Breast epithelium (tissue), 4 donors: ENCODE results near the gene SYT15. TPM values are rescaled to one million over a fixed set of nuclear protein-coding genes. Genes with fewer than 3 reads are reported as not detected.
"Not testable (repeated sequence)": the region's sequence is repeated elsewhere in the genome, so short reads cannot be mapped to it uniquely, and the experiment has no call there.

Experiments
- DNase-seq, 2 donors: peaks; one replicate each; pipeline ENCODE4 v3.0.0-alpha.2; 2019; ENCODE audit warnings: low spot score in 2 of 2
- H3K27ac ChIP-seq, 2 donors: fragments of 200-600 bp; sonication (generic) in 1 of 2; one replicate each; pipeline ENCODE4 v1.5.1; 2016 to 2019; ENCODE audit warnings: mild to moderate bottlenecking in 1 of 2
- H3K27me3 ChIP-seq, 2 donors: fragments of 200-600 bp; sonication (generic) in 1 of 2; one replicate each; pipeline versions ENCODE4 v1.5.1 to v1.6.0; 2017 to 2019; ENCODE audit warnings: control low read depth in 1 of 2, mild to moderate bottlenecking in 1 of 2
- H3K36me3 ChIP-seq: fragments of 200-600 bp; one replicate; pipeline ENCODE4 v1.5.1; 2019
- H3K4me1 ChIP-seq, 2 donors: fragments of 200-600 bp; sonication (generic); one replicate each; pipeline ENCODE4 v1.5.1; 2016 to 2019; ENCODE audit warnings: control low read depth in 1 of 2
- H3K4me3 ChIP-seq, 3 donors: fragments of 200-600 bp; sonication (generic); 1 replicate in 2 of 3; 2 replicates in 1 of 3; pipeline ENCODE4 v1.5.1; 2016 to 2019; ENCODE audit warnings: mild to moderate bottlenecking in 3 of 3, moderate library complexity in 2 of 3
- H3K9me3 ChIP-seq, 2 donors: fragments of 200-600 bp; sonication (generic) in 1 of 2; one replicate each; pipeline ENCODE4 v1.5.1; 2016 to 2019; ENCODE audit warnings: control low read depth in 1 of 2
- POLR2A ChIP-seq: fragments of 450-650 bp; IDR thresholded peaks from one replicate; pipeline ENCODE4 v1.6.1; 2016; ENCODE audit warnings: antibody characterized with exemption, mild to moderate bottlenecking, moderate library complexity
- POLR2AphosphoS5 ChIP-seq, 3 donors: sonication (generic); formaldehyde crosslinking; IDR thresholded peaks; one replicate each; pipeline ENCODE4 v1.6.1; 2017; ENCODE audit warnings: antibody characterized with exemption in 3 of 3
- intact Hi-C: fragments of 100-400 bp; cut with DNase I; formaldehyde crosslinking; loops from one replicate; pipeline ENCODE4 v1.15.1; 2023; ENCODE audit warnings: low total_unique reads
- total RNA-seq, 3 donors: library from RNA; depleted of rRNA; stranded (reverse); fragments of >200 nt; gene quantifications; one replicate each; pipeline ENCODE4 v1.1.0, GENCODE V29; 2016
- TF ChIP-seq, protein P1 (sequence below), 3 donors: fragments of 450-650 bp; IDR thresholded peaks; one replicate each; pipeline ENCODE4 v1.5.1; 2016 to 2017; ENCODE audit warnings: antibody characterized with exemption in 3 of 3, mild to moderate bottlenecking in 3 of 3, moderate library complexity in 3 of 3

SYT15 gene
- total RNA-seq, 3 donors from 2014 or later, result 1.6 to 5.9 (median 3.8) TPM

DNA sequence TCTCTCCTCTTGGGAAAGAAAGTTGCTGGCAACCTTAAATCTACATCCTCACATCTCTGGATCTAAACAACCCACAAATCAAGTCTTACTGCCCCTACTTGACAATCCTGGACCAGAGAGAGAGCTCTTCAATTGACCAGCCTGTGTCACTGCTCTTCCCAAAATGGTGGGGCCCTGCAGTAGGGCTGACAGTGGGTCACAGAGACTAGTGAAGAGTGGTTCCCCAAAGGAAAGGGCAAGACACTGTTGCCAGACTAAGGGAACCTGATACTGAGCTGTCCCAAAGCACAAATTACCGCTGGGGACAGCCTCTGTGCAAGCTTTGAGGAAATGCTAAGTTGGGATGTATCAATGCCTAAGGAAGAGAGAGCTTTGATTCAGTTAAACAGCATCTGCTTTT lies 18.0 kb upstream of the SYT15 start:
- TF ChIP-seq, protein P1, sequence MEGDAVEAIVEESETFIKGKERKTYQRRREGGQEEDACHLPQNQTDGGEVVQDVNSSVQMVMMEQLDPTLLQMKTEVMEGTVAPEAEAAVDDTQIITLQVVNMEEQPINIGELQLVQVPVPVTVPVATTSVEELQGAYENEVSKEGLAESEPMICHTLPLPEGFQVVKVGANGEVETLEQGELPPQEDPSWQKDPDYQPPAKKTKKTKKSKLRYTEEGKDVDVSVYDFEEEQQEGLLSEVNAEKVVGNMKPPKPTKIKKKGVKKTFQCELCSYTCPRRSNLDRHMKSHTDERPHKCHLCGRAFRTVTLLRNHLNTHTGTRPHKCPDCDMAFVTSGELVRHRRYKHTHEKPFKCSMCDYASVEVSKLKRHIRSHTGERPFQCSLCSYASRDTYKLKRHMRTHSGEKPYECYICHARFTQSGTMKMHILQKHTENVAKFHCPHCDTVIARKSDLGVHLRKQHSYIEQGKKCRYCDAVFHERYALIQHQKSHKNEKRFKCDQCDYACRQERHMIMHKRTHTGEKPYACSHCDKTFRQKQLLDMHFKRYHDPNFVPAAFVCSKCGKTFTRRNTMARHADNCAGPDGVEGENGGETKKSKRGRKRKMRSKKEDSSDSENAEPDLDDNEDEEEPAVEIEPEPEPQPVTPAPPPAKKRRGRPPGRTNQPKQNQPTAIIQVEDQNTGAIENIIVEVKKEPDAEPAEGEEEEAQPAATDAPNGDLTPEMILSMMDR (IDR thresholded peaks at IDR 0.05), result no peak
- TF ChIP-seq POLR2AphosphoS5 (IDR thresholded peaks at IDR 0.05) (no peak), POLR2A (no peak)
- Histone ChIP-seq H3K27ac (no peak overlapping the region), H3K4me3 (no peak overlapping the region), H3K4me1 (no peaks in the 10 kb centered on the region), H3K27me3 (peaks cover 0 to 23% of the 10 kb centered on the region in 2 donors), H3K9me3 (no peaks in the 10 kb centered on the region), H3K36me3 (no peaks in the 10 kb centered on the region)
- DNase-seq, result no peak
- intact Hi-C loops, result no loop called here

DNA sequence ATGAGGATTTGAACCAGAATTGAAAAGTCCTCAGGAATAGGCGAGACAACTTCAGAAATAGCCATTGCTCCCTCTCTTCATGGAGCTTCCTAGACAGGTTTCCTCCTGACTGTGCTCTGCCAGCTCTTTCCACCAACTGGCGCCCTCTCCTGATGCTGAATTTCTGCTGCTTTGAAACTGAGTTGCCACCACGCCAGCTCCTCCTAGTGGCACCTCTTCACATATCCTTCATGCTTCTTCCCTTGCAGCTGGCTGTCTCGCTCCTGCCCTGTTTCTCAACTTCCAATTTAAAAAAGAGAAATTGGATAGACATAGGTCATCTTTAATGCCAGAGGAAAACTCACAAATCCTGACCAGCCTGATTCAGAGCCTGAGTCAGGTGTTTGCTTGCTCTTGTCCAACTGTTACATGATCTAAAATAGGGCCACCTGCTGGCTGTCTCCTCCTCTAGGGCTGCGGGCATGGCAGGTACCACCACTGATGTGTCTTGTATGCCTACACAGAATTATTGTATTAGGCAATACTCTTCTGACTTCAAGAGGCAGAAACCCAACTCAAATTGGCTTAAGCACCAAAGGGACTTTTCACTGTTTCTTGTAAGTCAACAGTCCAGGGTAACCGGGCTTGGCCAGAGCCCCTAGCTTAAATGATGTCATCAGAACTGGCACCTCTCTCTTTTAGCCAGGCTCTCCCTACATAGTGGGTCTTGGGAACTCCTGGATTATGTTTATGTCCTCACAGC lies 13.2 kb upstream of the SYT15 start:
- H3K36me3 ChIP-seq, H3K27ac ChIP-seq, H3K9me3 ChIP-seq, H3K4me3 ChIP-seq, H3K4me1 ChIP-seq, H3K27me3 ChIP-seq, intact Hi-C loops: not testable (repeated sequence)
- peak; percentile 62 to 67 for DNase-seq
- TF ChIP-seq, protein P1 (IDR thresholded peaks at IDR 0.05), result peak in 2 of 3 donors; percentile 52 to 72

DNA sequence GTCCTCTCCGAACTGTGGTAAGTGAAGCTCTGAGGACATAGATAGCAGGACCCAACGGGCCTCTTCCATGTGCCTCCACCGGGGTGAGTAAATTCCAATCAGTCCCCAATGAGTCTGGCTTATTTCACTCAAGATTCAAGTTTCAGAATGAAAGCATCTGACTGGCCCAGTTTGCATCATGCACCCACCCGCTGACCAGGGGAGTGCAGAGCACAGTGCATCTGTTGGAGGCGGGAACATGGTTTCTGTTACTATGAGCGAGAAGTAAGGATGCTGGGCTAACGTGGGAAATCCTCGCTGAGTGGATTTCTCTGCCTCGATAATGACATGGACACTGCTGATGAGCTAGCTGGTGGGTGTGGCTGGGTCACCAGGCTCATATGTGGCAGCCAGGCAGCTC lies 11.8 kb upstream of the SYT15 start:
- H3K9me3 ChIP-seq, H3K4me1 ChIP-seq, H3K4me3 ChIP-seq, H3K27me3 ChIP-seq, intact Hi-C loops, H3K27ac ChIP-seq, DNase-seq, H3K36me3 ChIP-seq: not testable (repeated sequence)

DNA sequence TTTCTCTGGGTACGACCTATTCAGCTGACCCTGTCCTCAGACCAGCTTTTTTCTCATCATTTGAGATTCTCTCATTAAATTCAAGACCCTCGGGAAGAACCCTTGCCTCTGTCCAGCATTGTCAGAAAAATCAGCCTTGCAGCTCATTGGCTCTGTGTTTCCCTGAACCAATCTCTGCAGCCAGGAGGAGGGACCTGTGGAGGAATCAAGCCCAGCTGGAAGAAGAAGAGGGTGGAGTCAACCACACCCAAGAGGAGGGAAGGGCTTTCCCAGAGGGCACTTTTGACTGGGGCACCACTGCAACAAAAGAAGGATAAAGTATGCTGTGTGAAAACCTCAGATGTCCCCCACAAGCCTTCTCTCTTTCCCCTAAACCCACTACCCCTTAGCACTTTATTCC lies 8.3 kb upstream of the SYT15 start:
- H3K9me3 ChIP-seq, intact Hi-C loops, H3K36me3 ChIP-seq, H3K27me3 ChIP-seq, H3K4me3 ChIP-seq, H3K4me1 ChIP-seq, DNase-seq, H3K27ac ChIP-seq: not testable (repeated sequence)

DNA sequence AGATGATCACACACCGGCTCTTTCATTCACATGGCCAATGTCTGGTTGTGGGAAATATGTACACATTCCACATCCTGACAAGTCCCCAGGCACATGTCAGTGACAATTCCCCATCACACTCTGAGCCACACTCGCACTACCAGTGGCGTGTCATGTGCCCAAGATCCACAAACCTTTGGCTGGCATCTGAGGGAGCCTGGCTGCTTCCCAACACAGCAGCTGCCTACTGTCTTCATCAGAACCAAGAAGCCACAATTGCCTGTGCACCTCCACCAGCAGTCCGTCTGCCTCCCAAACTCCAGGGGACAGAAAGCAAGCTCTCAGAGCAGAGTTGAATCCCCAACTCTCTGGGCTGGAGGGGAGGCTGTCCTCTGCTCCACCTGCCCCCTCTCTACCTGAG lies 6.2 kb upstream of the SYT15 start:
- H3K9me3 ChIP-seq, H3K27ac ChIP-seq, H3K36me3 ChIP-seq, intact Hi-C loops, H3K4me3 ChIP-seq, H3K27me3 ChIP-seq, H3K4me1 ChIP-seq: not testable (repeated sequence)
- DNase-seq, result peak in 1 of 2 donors; percentile 26

DNA sequence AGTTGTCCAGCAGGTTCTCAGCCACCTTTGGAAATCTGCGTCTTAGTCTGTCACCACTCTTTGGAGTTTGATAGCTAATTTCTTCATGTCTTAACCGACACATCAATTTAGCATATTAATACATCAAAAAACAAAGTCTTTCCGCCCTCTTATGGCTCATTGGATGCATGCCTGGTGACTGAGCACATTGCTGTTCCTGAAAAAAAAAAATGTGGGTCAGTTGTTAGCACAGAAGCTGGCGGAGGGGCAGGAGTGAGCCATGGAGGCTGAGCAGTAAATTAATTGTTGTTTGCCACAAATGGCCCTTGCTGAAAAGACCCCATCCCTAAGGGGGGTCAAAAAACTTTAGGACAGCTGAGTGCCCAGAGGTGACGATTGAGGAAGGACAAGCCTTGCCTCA lies 5.6 kb upstream of the SYT15 start:
- H3K4me1 ChIP-seq, DNase-seq, intact Hi-C loops: not testable (repeated sequence)

DNA sequence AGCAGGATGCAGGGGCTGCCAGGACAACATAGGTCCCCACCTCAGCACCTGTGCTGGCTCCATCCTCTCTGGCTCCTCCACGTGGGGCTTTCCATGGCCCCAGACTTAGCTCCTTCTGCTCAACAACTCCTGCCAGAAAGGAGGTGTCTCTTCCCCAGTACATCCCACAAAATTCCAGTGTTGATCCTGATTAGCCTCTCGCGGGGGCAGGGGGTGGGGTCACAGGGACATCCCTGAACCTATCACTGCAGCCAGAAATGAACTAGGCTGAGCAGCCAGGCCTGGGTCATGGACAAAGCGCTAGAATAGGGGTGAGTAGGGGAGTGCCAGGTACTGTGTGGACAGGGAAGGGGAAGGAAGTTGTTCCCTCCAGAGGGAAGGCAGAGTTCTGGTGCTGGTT lies 5.0 kb upstream of the SYT15 start:
- H3K27me3 ChIP-seq, H3K9me3 ChIP-seq, H3K27ac ChIP-seq, H3K4me1 ChIP-seq, H3K4me3 ChIP-seq, DNase-seq, intact Hi-C loops, H3K36me3 ChIP-seq: not testable (repeated sequence)

More for the DNA sequence above, 5.6 kb upstream of the SYT15 start:
- not testable (repeated sequence) for H3K27me3 ChIP-seq, H3K4me3 ChIP-seq, H3K36me3 ChIP-seq, H3K9me3 ChIP-seq, H3K27ac ChIP-seq

DNA sequence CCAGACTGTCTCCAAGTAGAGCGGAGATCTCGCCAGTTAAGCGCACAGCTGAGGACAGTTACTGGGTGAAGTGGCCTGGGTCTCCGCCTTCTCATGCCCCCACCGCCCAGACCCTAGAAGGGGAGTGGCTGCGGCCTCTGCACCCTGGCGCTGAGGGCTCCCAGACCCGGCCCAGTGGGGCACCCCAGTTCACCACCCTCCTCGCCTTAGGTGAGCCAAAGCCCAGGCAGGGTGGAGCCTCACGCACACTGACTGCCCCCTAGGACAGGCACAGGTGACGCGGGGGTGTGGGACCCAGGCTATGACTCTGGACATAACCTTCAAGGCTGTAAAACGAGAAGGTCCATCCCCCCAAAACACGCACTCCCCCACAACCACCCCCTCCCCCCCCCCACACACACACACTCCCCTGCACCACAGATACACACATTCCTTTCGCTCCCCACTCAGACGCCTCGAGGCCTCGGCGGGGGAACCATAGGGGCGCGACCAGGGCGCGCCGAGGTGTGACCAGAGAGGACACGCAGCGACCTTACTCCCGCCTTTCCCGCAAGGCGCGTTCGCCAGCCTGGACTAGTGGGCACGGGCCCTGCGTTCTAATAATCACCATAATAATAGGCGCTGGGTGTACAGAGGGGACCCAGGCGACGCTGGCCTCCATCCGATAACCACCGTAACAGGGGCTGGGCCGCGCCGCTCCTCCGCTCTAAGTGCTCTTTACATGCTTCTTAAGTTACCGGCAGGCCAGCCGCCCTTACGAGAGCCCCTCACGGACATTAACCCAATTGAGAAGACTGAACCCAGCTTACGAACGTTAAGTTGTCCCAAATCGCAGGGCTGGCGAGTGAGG lies 1.1 kb upstream of the SYT15 start:
- H3K4me3 ChIP-seq, result peak overlapping the region in 2 of 3 donors; percentile 30 to 54
- DNase-seq, H3K36me3 ChIP-seq, H3K4me1 ChIP-seq, intact Hi-C loops, H3K27me3 ChIP-seq, H3K27ac ChIP-seq, H3K9me3 ChIP-seq: not testable (repeated sequence)

DNA sequence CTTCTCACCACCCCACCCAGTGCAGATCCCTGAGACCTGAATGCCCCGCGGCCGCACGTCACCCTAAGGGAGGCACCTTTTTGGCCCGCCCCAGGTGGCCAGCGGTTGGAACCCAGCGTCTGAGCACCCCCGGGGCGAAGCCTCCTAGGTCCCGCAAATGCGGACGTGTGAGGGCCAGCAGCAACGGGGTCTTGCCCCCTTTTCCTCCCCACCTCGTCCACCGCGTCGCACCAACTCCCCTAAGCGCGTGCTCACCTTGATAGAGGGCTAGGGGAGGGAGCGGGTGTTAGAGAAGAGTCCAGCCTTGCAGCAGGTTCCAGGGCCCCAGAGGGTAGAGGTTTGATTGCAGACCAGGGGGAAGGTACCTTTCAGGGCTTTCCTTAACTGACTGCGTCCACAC lies 450 bp downstream of the SYT15 start:
- DNase-seq, H3K4me3 ChIP-seq, H3K4me1 ChIP-seq, H3K27ac ChIP-seq, H3K9me3 ChIP-seq, intact Hi-C loops, H3K36me3 ChIP-seq, H3K27me3 ChIP-seq: not testable (repeated sequence)

DNA sequence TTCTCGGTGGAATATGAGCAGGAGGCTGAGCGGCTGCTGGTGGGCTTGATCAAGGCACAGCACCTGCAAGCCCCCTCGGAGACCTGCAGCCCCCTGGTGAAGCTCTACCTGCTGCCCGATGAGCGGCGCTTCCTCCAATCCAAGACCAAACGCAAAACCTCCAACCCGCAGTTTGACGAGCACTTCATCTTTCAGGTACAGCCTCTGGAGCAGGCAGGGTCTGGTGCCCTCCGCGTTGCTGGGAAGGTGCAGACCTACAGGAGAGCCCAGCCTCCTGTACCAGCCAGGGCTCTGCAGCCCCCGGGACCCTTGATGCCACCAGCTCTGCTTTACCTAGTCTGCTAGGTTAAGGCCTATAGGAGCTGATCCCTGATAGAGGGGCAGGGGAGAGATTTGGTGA lies 3.1 kb downstream of the SYT15 start:
- H3K4me3 ChIP-seq, intact Hi-C loops, H3K4me1 ChIP-seq, H3K9me3 ChIP-seq, DNase-seq, H3K27me3 ChIP-seq, H3K36me3 ChIP-seq, H3K27ac ChIP-seq: not testable (repeated sequence)

DNA sequence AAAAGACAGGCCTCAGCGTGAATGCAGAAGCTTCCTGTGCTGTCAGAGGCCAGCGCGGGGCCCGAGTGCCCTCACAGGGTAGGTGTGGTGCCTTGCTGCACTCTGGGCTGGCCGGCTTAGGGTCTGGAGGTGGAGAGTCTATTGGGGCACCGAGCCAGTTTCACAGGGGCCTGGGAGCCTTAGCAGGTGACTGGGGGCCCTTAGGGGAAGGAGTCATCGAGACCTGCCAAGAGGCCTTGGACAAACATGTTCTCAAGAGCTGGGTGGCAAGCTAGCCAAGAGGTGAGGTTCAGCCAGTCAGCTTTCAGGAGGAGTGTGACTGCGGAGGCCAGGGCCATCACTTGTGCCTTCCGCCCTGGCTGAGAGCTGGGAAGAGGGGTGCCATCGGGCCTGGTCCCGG lies 3.6 kb downstream of the SYT15 start:
- H3K9me3 ChIP-seq, H3K36me3 ChIP-seq, DNase-seq, H3K4me1 ChIP-seq, H3K4me3 ChIP-seq, intact Hi-C loops, H3K27ac ChIP-seq, H3K27me3 ChIP-seq: not testable (repeated sequence)
